Activated CD4-positive, alpha-beta memory T cell treated with anti-CD3 and anti-CD28 coated beads, Interleukin-2, amount 10 ng/mL, durations not matched to agents 7 days and 5 days (primary cell): ENCODE results near the gene RWDD2A. TPM values are rescaled to one million over a fixed set of nuclear protein-coding genes. Genes with fewer than 3 reads are reported as not detected.

ENCODE experiments used
- CTCF ChIA-PET: fragments of 350-600 bp; sonication (Branson Sonifier 250); formaldehyde crosslinking; loops from one replicate; lab custom pipeline; 2021; ENCODE audit warnings: antibody characterized with exemption, inconsistent platforms; lab: Charles Lee
- POLR2A ChIA-PET: fragments of 350-600 bp; sonication (Branson Sonifier 250); formaldehyde crosslinking; loops from one replicate; lab custom pipeline; 2021; ENCODE audit warnings: antibody characterized with exemption; lab: Charles Lee
- DNase-seq: peaks from one replicate; pipeline ENCODE4 v3.0.0-alpha.2; 2020
- H3K27ac Mint-ChIP-seq: one replicate; pipeline ENCODE4 v1.8.0; 2021; ENCODE audit warnings: mild to moderate bottlenecking, mixed read lengths
- H3K27me3 Mint-ChIP-seq: one replicate; pipeline ENCODE4 v1.8.0; 2021; ENCODE audit warnings: mixed read lengths
- H3K36me3 Mint-ChIP-seq: one replicate; pipeline ENCODE4 v1.8.0; 2021; ENCODE audit warnings: low read depth, mixed read lengths
- H3K4me1 Mint-ChIP-seq: one replicate; pipeline ENCODE4 v1.8.0; 2021; ENCODE audit warnings: mixed read lengths
- H3K4me3 Mint-ChIP-seq: one replicate; pipeline ENCODE4 v1.8.0; 2021; ENCODE audit warnings: mild to moderate bottlenecking, mixed read lengths
- H3K9me3 Mint-ChIP-seq: one replicate; pipeline ENCODE4 v1.8.0; 2021; ENCODE audit warnings: mixed read lengths
- total RNA-seq, 2 experiments: library from RNA; stranded (reverse); gene quantifications; one replicate each; pipeline ENCODE4 v1.2.3, GENCODE V29; 2021

RWDD2A gene
- total RNA-seq, 2 experiments from 2014 or later, result 1.9 to 2.3 TPM

- no peak for DNase-seq
- H3K9me3 Mint-ChIP-seq, result no peaks in the 10 kb centered on the region
- H3K36me3 Mint-ChIP-seq, result no peaks in the 10 kb centered on the region
- POLR2A ChIA-PET, result no interaction called here
- H3K4me1 Mint-ChIP-seq, result no peaks in the 10 kb centered on the region
- no peak overlapping the region for H3K4me3 Mint-ChIP-seq
- H3K27me3 Mint-ChIP-seq, result peaks cover 8% of the 10 kb centered on the region
- CTCF ChIA-PET, result no interaction called here
- H3K27ac Mint-ChIP-seq, result no peak overlapping the region
Observed at GRCh38 chr6:83202031-83202430, 8.9 kb downstream of the RWDD2A start.

DNA sequence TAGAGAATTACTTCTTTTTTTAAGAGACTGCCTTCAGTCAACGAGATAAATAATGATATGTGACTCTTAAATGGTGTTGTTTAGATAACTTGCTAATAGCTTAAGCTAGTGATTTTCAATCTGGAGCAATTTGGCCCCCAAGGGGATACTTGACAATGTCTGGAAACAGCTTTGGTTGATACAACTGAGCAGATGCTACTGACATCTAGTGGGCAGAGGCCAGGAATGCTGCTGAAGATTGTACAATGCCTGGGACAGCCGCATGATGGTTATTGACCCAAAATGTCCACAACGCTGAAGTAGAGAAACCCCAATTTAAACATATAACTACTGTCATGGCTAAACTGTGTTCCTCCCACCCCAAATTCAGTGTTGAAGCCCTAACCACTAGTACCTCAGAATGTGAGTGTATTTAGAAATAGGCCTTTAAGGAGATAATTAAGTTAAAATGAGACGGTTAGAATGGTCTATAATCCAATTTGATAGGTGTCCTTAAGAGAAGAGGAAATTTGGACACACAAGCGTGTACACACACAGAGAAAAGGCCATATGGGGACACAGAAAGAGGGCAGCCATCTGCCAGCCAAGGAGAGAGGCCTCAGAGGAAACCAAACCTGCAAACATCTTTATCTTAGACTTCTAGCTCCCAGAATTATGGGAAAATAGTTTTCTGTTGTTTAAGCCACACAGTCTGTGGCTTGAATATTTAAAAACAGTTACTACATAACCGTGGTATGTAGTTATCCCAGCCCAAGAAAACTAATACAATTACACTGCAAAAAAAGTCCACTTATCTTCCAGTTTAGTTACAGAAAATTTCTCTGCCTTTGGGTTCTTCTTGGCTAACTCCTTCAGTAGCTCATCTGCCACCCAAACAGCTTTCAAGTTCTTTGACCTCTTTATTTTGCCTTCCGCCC, 22.2 kb downstream of the RWDD2A start:
- CTCF ChIA-PET, result interaction anchor here (0.7 to 11.2 kb wide), 8 partner anchors 11 to 299 kb away, joined by 3 to 228 read pairs (median 6); partner anchors contain the start of genes DOP1A, PGM3, PRSS35 and RWDD2A
- Mint-ChIP-seq H3K27me3 (peaks cover 17% of the 10 kb centered on the region), H3K27ac (no peak overlapping the region), H3K9me3 (no peaks in the 10 kb centered on the region), H3K4me1 (no peaks in the 10 kb centered on the region), H3K36me3 (no peaks in the 10 kb centered on the region), H3K4me3 (no peak overlapping the region)
- POLR2A ChIA-PET, result interaction anchor here (1.0 to 1.8 kb wide), 3 partner anchors 22 to 148 kb away, joined by 3 to 9 read pairs (median 4); partner anchors contain the start of genes DOP1A, PGM3 and RWDD2A
- peak; percentile 68 for DNase-seq

GRCh38 chr6:83216806-83217205, 23.6 kb downstream of the RWDD2A start:
- no peak for DNase-seq
- no peaks in the 10 kb centered on the region for H3K36me3 Mint-ChIP-seq
- H3K4me3 Mint-ChIP-seq, result no peak overlapping the region
- no peaks in the 10 kb centered on the region for H3K9me3 Mint-ChIP-seq
- ChIA-PET CTCF (interaction anchor here (0.6 to 11.2 kb wide), 3 partner anchors 23 to 150 kb away, joined by 4 to 228 read pairs (median 4); partner anchors contain the start of genes DOP1A, PGM3, RWDD2A and UBE3D), POLR2A (interaction anchor here (1.3 kb wide), 1 partner anchor 150 kb away, joined by 4 read pairs; the partner anchor contains the start of gene DOP1A)
- H3K27ac Mint-ChIP-seq, result no peak overlapping the region
- no peaks in the 10 kb centered on the region for H3K4me1 Mint-ChIP-seq
- H3K27me3 Mint-ChIP-seq, result peaks cover 12% of the 10 kb centered on the region

DNA sequence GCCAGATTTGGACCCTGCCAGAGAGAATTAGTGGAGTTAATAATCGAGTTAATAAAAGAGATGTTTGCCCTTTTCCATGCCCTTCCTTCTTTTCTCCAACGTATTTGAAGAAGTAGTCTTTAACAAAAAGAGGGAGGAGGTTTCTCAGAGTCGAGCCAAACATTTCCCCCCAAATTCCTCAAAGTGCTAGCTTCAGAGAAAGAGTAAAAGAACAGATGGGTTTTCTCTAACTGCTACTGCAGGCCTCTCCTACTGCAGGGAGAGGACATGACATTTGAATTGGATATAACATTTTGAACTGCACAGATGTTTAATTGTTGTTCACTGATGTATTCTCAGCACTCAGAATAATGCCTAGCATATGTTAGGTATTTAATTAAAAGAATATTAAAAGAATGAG, 25.5 kb downstream of the RWDD2A start:
- no peaks in the 10 kb centered on the region for H3K36me3 Mint-ChIP-seq
- H3K4me1 Mint-ChIP-seq, result no peaks in the 10 kb centered on the region
- H3K27me3 Mint-ChIP-seq, result peaks cover 6% of the 10 kb centered on the region
- no peak for DNase-seq
- CTCF ChIA-PET, result interaction anchor here (2.2 to 11.2 kb wide), 2 partner anchors 152 to 296 kb away, joined by 12 to 228 read pairs; partner anchors contain the start of genes DOP1A and UBE3D
- no peak overlapping the region for H3K4me3 Mint-ChIP-seq
- POLR2A ChIA-PET, result no interaction called here
- no peaks in the 10 kb centered on the region for H3K9me3 Mint-ChIP-seq
- no peak overlapping the region for H3K27ac Mint-ChIP-seq

DNA sequence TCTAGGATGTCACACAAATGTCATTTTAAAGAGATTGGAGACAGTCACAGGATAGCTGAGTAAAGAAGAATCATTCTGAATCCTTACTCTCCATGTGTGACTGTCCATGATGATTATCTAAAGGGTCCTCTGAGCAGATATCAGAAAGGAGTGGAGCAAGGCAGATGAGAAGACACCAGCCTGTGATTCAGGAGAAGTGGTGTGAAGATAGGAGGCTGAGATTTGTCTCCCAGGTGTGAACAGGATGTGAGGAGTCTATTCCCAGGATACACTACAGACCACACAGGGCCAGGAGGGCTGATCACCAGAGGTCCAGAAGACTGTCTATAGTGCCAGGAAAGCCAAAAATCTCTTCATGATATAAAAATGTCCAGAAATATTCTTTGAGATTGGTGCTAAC, 27.0 kb downstream of the RWDD2A start:
- no peaks in the 10 kb centered on the region for H3K36me3 Mint-ChIP-seq
- POLR2A ChIA-PET, result interaction anchor here (1.3 kb wide), 1 partner anchor 10 kb away, joined by 3 read pairs; no protein-coding TSS in a partner anchor
- CTCF ChIA-PET, result interaction anchor here (2.2 to 11.2 kb wide), 4 partner anchors 153 to 294 kb away, joined by 12 to 228 read pairs (median 58); partner anchors contain the start of genes DOP1A, PRSS35 and UBE3D

GRCh38 chr6:83221276-83221675, 28.1 kb downstream of the RWDD2A start:
- no peak for DNase-seq
- ChIA-PET POLR2A (interaction anchor here (0.7 kb wide), 1 partner anchor 11 kb away, joined by 3 read pairs; no protein-coding TSS in a partner anchor), CTCF (interaction anchor here (0.9 to 5.3 kb wide), 8 partner anchors 9 to 315 kb away, joined by 3 to 72 read pairs (median 4); partner anchors contain the start of genes DOP1A, PRSS35 and UBE3D)
- H3K27ac Mint-ChIP-seq, result no peak overlapping the region
- no peaks in the 10 kb centered on the region for H3K4me1 Mint-ChIP-seq
- no peaks in the 10 kb centered on the region for H3K36me3 Mint-ChIP-seq
- H3K9me3 Mint-ChIP-seq, result no peaks in the 10 kb centered on the region
- no peaks in the 10 kb centered on the region for H3K27me3 Mint-ChIP-seq
- no peak overlapping the region for H3K4me3 Mint-ChIP-seq

More for the DNA sequence above, 27.0 kb downstream of the RWDD2A start:
- no peaks in the 10 kb centered on the region for H3K4me1 Mint-ChIP-seq
- no peak overlapping the region for H3K27ac Mint-ChIP-seq
- no peaks in the 10 kb centered on the region for H3K9me3 Mint-ChIP-seq
- no peak for DNase-seq
- H3K27me3 Mint-ChIP-seq, result no peaks in the 10 kb centered on the region
- no peak overlapping the region for H3K4me3 Mint-ChIP-seq

GRCh38 chr6:83221889-83222479, 28.8 kb downstream of the RWDD2A start:
- ChIA-PET CTCF (interaction anchor here (0.7 to 5.3 kb wide), 14 partner anchors 8 to 314 kb away, joined by 3 to 72 read pairs (median 4); partner anchors contain the start of genes DOP1A, PRSS35 and UBE3D), POLR2A (no interaction called here)
- Mint-ChIP-seq H3K27me3 (no peaks in the 10 kb centered on the region), H3K9me3 (no peaks in the 10 kb centered on the region), H3K27ac (no peak overlapping the region), H3K4me3 (no peak overlapping the region), H3K4me1 (no peaks in the 10 kb centered on the region), H3K36me3 (no peaks in the 10 kb centered on the region)
- DNase-seq, result no peak

DNA sequence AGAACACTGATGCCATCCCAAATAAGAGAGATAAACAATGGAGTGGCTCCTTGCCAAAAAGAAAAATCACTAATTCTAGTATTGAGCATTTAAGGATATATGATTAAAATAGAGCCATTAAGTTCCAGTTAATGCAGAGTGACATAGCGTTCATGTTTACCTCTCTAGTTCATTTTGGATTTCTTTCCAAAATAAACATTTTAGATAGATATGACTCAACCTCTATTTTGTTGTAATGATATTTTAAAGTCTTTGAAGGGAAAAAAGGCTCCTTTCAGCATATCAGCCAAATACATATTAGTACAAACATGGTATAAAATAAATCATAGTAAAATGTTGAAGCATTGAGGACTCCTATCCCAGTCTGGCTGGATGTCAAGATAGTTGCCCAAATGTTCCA, 33.4 kb downstream of the RWDD2A start:
- CTCF ChIA-PET, result interaction anchor here (2.0 kb wide), 1 partner anchor 286 kb away, joined by 5 read pairs; the partner anchor contains the start of gene PRSS35
- POLR2A ChIA-PET, result no interaction called here
- Mint-ChIP-seq H3K36me3 (no peaks in the 10 kb centered on the region), H3K4me1 (no peaks in the 10 kb centered on the region), H3K27ac (no peak overlapping the region), H3K4me3 (no peak overlapping the region), H3K27me3 (peaks cover 3% of the 10 kb centered on the region), H3K9me3 (no peaks in the 10 kb centered on the region)
- DNase-seq, result no peak

GRCh38 chr6:83231146-83231545, 38.0 kb downstream of the RWDD2A start:
- no peaks in the 10 kb centered on the region for H3K9me3 Mint-ChIP-seq

DNA sequence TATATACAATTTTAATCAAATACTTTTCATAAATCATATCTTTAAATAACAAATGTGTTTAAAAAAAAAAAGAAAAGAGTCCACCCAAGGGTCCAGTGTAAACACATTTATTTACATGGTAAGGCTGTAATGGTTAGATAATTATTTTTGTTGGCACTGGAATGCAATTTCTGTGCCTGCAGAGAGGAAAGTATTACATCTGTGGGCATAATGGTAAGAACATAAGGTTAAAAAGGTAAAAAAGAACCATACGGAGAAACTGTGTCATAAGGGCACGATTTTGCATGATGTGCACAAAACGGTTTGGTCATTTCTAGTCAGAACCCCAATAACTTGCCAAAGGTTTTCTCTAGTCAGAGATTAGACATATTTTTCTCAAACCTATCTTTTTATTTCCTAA, 54.3 kb downstream of the RWDD2A start:
- CTCF ChIA-PET, result no interaction called here
- no peaks in the 10 kb centered on the region for H3K9me3 Mint-ChIP-seq
- POLR2A ChIA-PET, result no interaction called here
- no peak overlapping the region for H3K4me3 Mint-ChIP-seq
- no peaks in the 10 kb centered on the region for H3K4me1 Mint-ChIP-seq
- H3K27ac Mint-ChIP-seq, result no peak overlapping the region
- H3K36me3 Mint-ChIP-seq, result no peaks in the 10 kb centered on the region
- H3K27me3 Mint-ChIP-seq, result peaks cover under 1% of the 10 kb centered on the region
- no peak for DNase-seq

More at GRCh38 chr6:83231146-83231545, 38.0 kb downstream of the RWDD2A start:
- CTCF ChIA-PET, result interaction anchor here (1.0 kb wide), 1 partner anchor 284 kb away, joined by 3 read pairs; no protein-coding TSS in a partner anchor
- POLR2A ChIA-PET, result no interaction called here
- Mint-ChIP-seq H3K27ac (no peak overlapping the region), H3K27me3 (peaks cover 8% of the 10 kb centered on the region), H3K36me3 (no peaks in the 10 kb centered on the region), H3K4me1 (no peaks in the 10 kb centered on the region), H3K4me3 (no peak overlapping the region)
- DNase-seq, result no peak
